ENCODE measurements around the gene KIAA1217. TPM values are rescaled to one million over a fixed set of nuclear protein-coding genes. Genes with fewer than 3 reads are reported as not detected.
"Not testable (repeated sequence)": the region's sequence is repeated elsewhere in the genome, so short reads cannot be mapped to it uniquely, and the experiment has no call there.

KIAA1217 gene
- total and polyA plus RNA-seq, 2 of the 4 experiments (the other 2 are of a cell fraction) = 3.4 to 4.4 TPM

DNA sequence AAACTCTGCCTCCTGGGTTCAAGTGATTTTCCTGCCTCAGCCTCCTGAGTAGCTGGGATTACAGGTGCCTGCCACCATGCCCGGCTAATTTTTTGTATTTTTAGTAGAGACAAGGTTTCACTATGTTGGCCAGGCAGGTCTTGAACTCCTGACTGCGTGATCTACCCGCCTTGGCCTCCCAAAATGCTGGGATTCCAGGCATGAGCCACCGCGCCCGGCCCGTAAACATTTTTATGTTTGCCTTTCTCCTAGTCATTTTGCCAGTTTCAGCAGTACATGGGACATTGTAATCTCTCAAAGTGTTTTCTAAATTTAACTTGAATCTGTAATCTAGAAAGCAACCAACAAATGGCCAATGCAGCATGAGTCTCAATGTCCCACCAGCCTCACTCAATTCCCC, 128.8 kb downstream of the KIAA1217 start:
- H3K23ac ChIP-seq (ENCODE audit: low read depth, low read length); H3K4me3 ChIP-seq (ENCODE audit: insufficient read depth, low read depth, low read length); H4K20me1 ChIP-seq (ENCODE audit: insufficient read depth, low read length); H2BK120ac ChIP-seq (ENCODE audit: low read depth, low read length); H2AFZ ChIP-seq (replicated peaks; ENCODE audit: low read length, poor library complexity); H3K27me3 ChIP-seq (ENCODE audit: control insufficient read depth, insufficient read depth, low read length); H2AK9ac ChIP-seq (replicated peaks; ENCODE audit: low read depth, low read length, poor library complexity); intact Hi-C loops (cut with micrococcal nuclease); H3K4me1 ChIP-seq (ENCODE audit: control insufficient read depth, insufficient read depth, low read length); POLR2A ChIA-PET (ENCODE audit: unreplicated experiment); H2BK20ac ChIP-seq (ENCODE audit: low read depth, low read length); H4K91ac ChIP-seq (ENCODE audit: insufficient read depth, low read depth, low read length); H3K56ac ChIP-seq (ENCODE audit: extremely low read depth, insufficient read depth, low read length); H4K5ac ChIP-seq (ENCODE audit: low read depth, low read length); CTCF ChIA-PET; in situ Hi-C loops (cut with MboI; ENCODE audit: low sequenced_read_pairs); H3K27ac ChIP-seq (ENCODE audit: insufficient read depth, low read length); H2BK5ac ChIP-seq (ENCODE audit: low read depth, low read length, poor library complexity, severe bottlenecking); ATAC-seq (ENCODE audit: low read depth); H3K14ac ChIP-seq (replicated peaks; ENCODE audit: low read depth, low read length); DNase-seq; BruUV-seq (replicated peaks); H3K9ac ChIP-seq (ENCODE audit: low read depth, low read length); H4K8ac ChIP-seq (ENCODE audit: low read depth in 2 of 2, low read length in 2 of 2); H3K79me1 ChIP-seq (ENCODE audit: low read depth in 1 of 2, low read length in 2 of 2); H3K4me2 ChIP-seq (ENCODE audit: low read depth, low read length); H3K18ac ChIP-seq (ENCODE audit: low read depth, low read length); H3K9me1 ChIP-seq (ENCODE audit: insufficient read depth, low read length); H3K4ac ChIP-seq (ENCODE audit: low read depth, low read length); dilution Hi-C loops (cut with HindIII; ENCODE audit: low sequenced_read_pairs, unreplicated experiment); H3K9me3 ChIP-seq (ENCODE audit: control insufficient read depth, insufficient read depth, low read length); H2BK15ac ChIP-seq (ENCODE audit: low read depth, low read length); H3K36me3 ChIP-seq (ENCODE audit: control insufficient read depth, insufficient read depth, low read length); H2AK5ac ChIP-seq (ENCODE audit: low read depth, low read length): not testable (repeated sequence)
- WGBS, 2 experiments (ENCODE audit: extremely low coverage in 2 of 2, insufficient read length in 1 of 2) = no CpG with 5 or more reads among the region's 7 CpGs
